HepG2 (cell line): Measurements from ENCODE around the gene JPT1. TPM values are rescaled to one million over a fixed set of nuclear protein-coding genes. Genes with fewer than 3 reads are reported as not detected.

ENCODE experiments used
- ARID3A ChIP-seq: IDR thresholded peaks from 2 replicates; pipeline ENCODE4 v1.6.1; 2012; ENCODE audit warnings: low read depth, low read length, improper control_type of control experiment
- ATRX ChIP-seq: sonication (generic); formaldehyde crosslinking; IDR thresholded peaks from 2 replicates; pipeline ENCODE4 v1.4.0; 2020; ENCODE audit warnings: missing genetic modification reagents, borderline replicate concordance
- CREM ChIP-seq, 2 experiments: sonication (generic) in 1 of 2; formaldehyde crosslinking in 1 of 2; IDR thresholded peaks; 2 replicates each; pipeline versions ENCODE4 v1.4.0 to v1.6.1; 2016 to 2020; ENCODE audit warnings: antibody characterized with exemption in 1 of 2, mild to moderate bottlenecking in 1 of 2, missing genetic modification reagents in 1 of 2
- GFI1 ChIP-seq: sonication (generic); formaldehyde crosslinking; IDR thresholded peaks from 2 replicates; pipeline ENCODE4 v1.5.0; 2020; ENCODE audit warnings: missing genetic modification reagents, mild to moderate bottlenecking, borderline replicate concordance
- HNRNPUL1 ChIP-seq: fragments of 200-400 bp; formaldehyde crosslinking; IDR thresholded peaks from 2 replicates; pipeline ENCODE4 v1.6.1; 2017; ENCODE audit warnings: low read depth, mild to moderate bottlenecking, low read length, moderate library complexity
- HOXA3 ChIP-seq: sonication (generic); formaldehyde crosslinking; IDR thresholded peaks from 2 replicates; pipeline ENCODE4 v1.5.0; 2020; ENCODE audit warnings: missing genetic modification reagents
- MAFF ChIP-seq: IDR thresholded peaks from 2 replicates; pipeline ENCODE4 v1.6.1; 2011; ENCODE audit warnings: low read depth, low read length, improper control_type of control experiment
- MED8 ChIP-seq: sonication (generic); formaldehyde crosslinking; IDR thresholded peaks from 2 replicates; pipeline ENCODE4 v1.8.1; 2023; ENCODE audit warnings: mild to moderate bottlenecking, missing genetic modification reagents; ENCODE audit not compliant: insufficient replicate concordance
- MEIS2 ChIP-seq: sonication (generic); formaldehyde crosslinking; IDR thresholded peaks from 2 replicates; pipeline ENCODE4 v1.9.0; 2021; ENCODE audit warnings: mild to moderate bottlenecking, missing genetic modification reagents
- MIER3 ChIP-seq: IDR thresholded peaks from 2 replicates; pipeline ENCODE4 v1.6.1; 2016; ENCODE audit warnings: missing compliant biosample characterization, borderline replicate concordance
- NPAS2 ChIP-seq: sonication (generic); formaldehyde crosslinking; IDR thresholded peaks from 2 replicates; pipeline ENCODE4 v1.8.0; 2022; ENCODE audit warnings: mild to moderate bottlenecking, missing genetic modification reagents, borderline replicate concordance
- PATZ1 ChIP-seq: sonication (generic); formaldehyde crosslinking; IDR thresholded peaks from 2 replicates; pipeline ENCODE4 v1.4.0; 2020; ENCODE audit warnings: missing genetic modification reagents
- SOX6 ChIP-seq, 2 experiments: fragments of 450-650 bp in 1 of 2; sonication (generic) in 1 of 2; formaldehyde crosslinking in 1 of 2; IDR thresholded peaks; 2 replicates each; pipeline versions ENCODE4 v1.4.0 to v1.6.1; 2017 to 2020; ENCODE audit warnings: antibody characterized with exemption in 1 of 2, mild to moderate bottlenecking in 1 of 2, missing genetic modification reagents in 1 of 2
- SP140L ChIP-seq: sonication (generic); formaldehyde crosslinking; IDR thresholded peaks from 2 replicates; pipeline ENCODE4 v1.4.0; 2020; ENCODE audit warnings: missing genetic modification reagents, borderline replicate concordance
- THYN1 ChIP-seq: sonication (generic); formaldehyde crosslinking; IDR thresholded peaks from 2 replicates; pipeline ENCODE4 v1.8.1; 2023; ENCODE audit warnings: low read depth, mild to moderate bottlenecking, moderate library complexity, missing genetic modification reagents, borderline replicate concordance
- XRCC5 ChIP-seq: fragments of 200-400 bp; formaldehyde crosslinking; optimal IDR thresholded peaks from 2 replicates; pipeline ENCODE3; 2017; ENCODE audit warnings: mild to moderate bottlenecking, low read length
- YEATS4 ChIP-seq: sonication (generic); formaldehyde crosslinking; IDR thresholded peaks from 2 replicates; pipeline ENCODE4 v1.4.0; 2020; ENCODE audit warnings: missing genetic modification reagents, borderline replicate concordance
- ZBTB38 ChIP-seq: sonication (generic); formaldehyde crosslinking; IDR thresholded peaks from 2 replicates; pipeline ENCODE4 v1.5.1; 2020; ENCODE audit warnings: mild to moderate bottlenecking, missing genetic modification reagents
- ZNF253 ChIP-seq: sonication (generic); formaldehyde crosslinking; IDR thresholded peaks from 2 replicates; pipeline ENCODE4 v1.8.0; 2022; ENCODE audit warnings: mild to moderate bottlenecking, missing genetic modification reagents, borderline replicate concordance
- ZNF264 ChIP-seq: sonication (generic); formaldehyde crosslinking; IDR thresholded peaks from 2 replicates; pipeline ENCODE4 v1.4.0; 2020; ENCODE audit warnings: missing genetic modification reagents
- ZNF382 ChIP-seq: sonication (generic); formaldehyde crosslinking; IDR thresholded peaks from 2 replicates; pipeline ENCODE4 v1.5.0; 2020; ENCODE audit warnings: missing genetic modification reagents, mild to moderate bottlenecking, borderline replicate concordance
- ZNF512 ChIP-seq: sonication (generic); formaldehyde crosslinking; IDR thresholded peaks from 2 replicates; pipeline ENCODE4 v1.4.0; 2020; ENCODE audit warnings: mild to moderate bottlenecking, missing genetic modification reagents
- ZNF543 ChIP-seq: sonication (generic); formaldehyde crosslinking; IDR thresholded peaks from 2 replicates; pipeline ENCODE4 v1.4.0; 2020; ENCODE audit warnings: mild to moderate bottlenecking, missing genetic modification reagents
- ZNF614 ChIP-seq: IDR thresholded peaks from 2 replicates; pipeline ENCODE4 v1.6.1; 2018; ENCODE audit warnings: missing biosample characterization, missing genetic modification reagents, inconsistent platforms, borderline replicate concordance
- ZNF883 ChIP-seq: sonication (generic); formaldehyde crosslinking; IDR thresholded peaks from 2 replicates; pipeline ENCODE4 v1.5.1; 2020; ENCODE audit warnings: mild to moderate bottlenecking, missing genetic modification reagents; ENCODE audit errors: not compliant biosample characterization
- polyA plus RNA-seq, 8 experiments: library from polyadenylated mRNA; depleted of rRNA in 3 of 8; stranded (reverse) in 7 of 8; unstranded in 1 of 8; fragments of >200 nt; fragmentation: Illumina TruSeq in 4 of 8; extraction: Trizol in 4 of 8; gene quantifications; 2 replicates each; pipeline versions ENCODE4 v1.2.1 to v1.2.3, GENCODE V29; 2011 to 2016; ENCODE audit warnings: low read depth in 4 of 8, missing spikeins in 1 of 8, mixed read lengths in 1 of 8; ENCODE audit not compliant: insufficient read depth in 1 of 8
- total RNA-seq, 5 experiments: library from RNA; depleted of rRNA; stranded (reverse); fragments of >200 nt; fragmentation: Illumina TruSeq; extraction: Trizol; gene quantifications; 2 replicates each; pipeline ENCODE4 v1.2.3, GENCODE V29; 2016; ENCODE audit warnings: low read depth in 1 of 5

JPT1 gene
- total and polyA plus RNA-seq, 2 of the 13 experiments (the other 11 are each of a cell fraction or from before 2014, with no cell fraction given) = 43.3 to 256 TPM

- TF ChIP-seq ZNF883 (CRISPR knock-in tag) (no peak), MEIS2 (peak; percentile 45; the same call in 1 of the 2 replicates), NPAS2 (CRISPR knock-in tag) (no peak), XRCC5 (peak; percentile 20), YEATS4 (CRISPR knock-in tag) (0 out of 2 replicates have a peak, but pooled peaks have one; percentile 36), ZNF614 (CRISPR knock-in tag) (peak; percentile 61; the same call in 1 of the 2 replicates), MED8 (CRISPR knock-in tag) (no peak), PATZ1 (CRISPR knock-in tag) (peak; percentile 85), GFI1 (no peak), ZBTB38 (CRISPR knock-in tag) (peak; percentile 40; the same call in 1 of the 2 replicates), HOXA3 (CRISPR knock-in tag) (peak; percentile 62), SOX6 (IDR thresholded peaks at IDR 0.05) (no peak), SOX6 (CRISPR knock-in tag; IDR thresholded peaks at IDR 0.05) (peak; percentile 53), ZNF543 (CRISPR knock-in tag) (no peak), SP140L (CRISPR knock-in tag) (no peak), HNRNPUL1 (no peak), THYN1 (no peak), MAFF (peak; percentile 57; the same call in 1 of the 2 replicates), ZNF382 (CRISPR knock-in tag) (no peak), ZNF264 (CRISPR knock-in tag) (0 out of 2 replicates have a peak, but pooled peaks have one; percentile 29), ZNF512 (no peak), CREM (IDR thresholded peaks at IDR 0.05) (peak; percentile 34; the same call in 1 of the 2 replicates), CREM (CRISPR knock-in tag; IDR thresholded peaks at IDR 0.05) (no peak), ARID3A (no peak), ZNF253 (CRISPR knock-in tag) (no peak), ATRX (CRISPR knock-in tag) (no peak), MIER3 (peak; percentile 95)
These were observed 58.2 kb downstream of the JPT1 start (continued) for GRCh38 chr17:75096082-75096625.
